H9 (cell line): ENCODE results near the gene CAVIN2. TPM values are rescaled to one million over a fixed set of nuclear protein-coding genes. Genes with fewer than 3 reads are reported as not detected.

ENCODE experiments used
- DNase-seq: peaks from one replicate; pipeline ENCODE4 v3.0.0-alpha.2; 2017
- H2AFZ ChIP-seq: one replicate; pipeline ENCODE4 v1.6.1; 2013; ENCODE audit warnings: mild to moderate bottlenecking, low read length, control low read depth, moderate library complexity
- H2AK5ac ChIP-seq: 2 replicates; pipeline ENCODE4 v1.6.1; 2013; ENCODE audit warnings: low read length, control low read depth, mixed read lengths; ENCODE audit not compliant: insufficient read length
- H2BK120ac ChIP-seq: one replicate; pipeline ENCODE4 v1.6.1; 2013; ENCODE audit warnings: low read depth, mild to moderate bottlenecking, low read length, control low read depth, inconsistent platforms; ENCODE audit not compliant: poor library complexity, severe bottlenecking
- H2BK12ac ChIP-seq: 2 replicates; pipeline ENCODE4 v1.6.1; 2013; ENCODE audit warnings: low read length, control low read depth, mixed read lengths, low read depth; ENCODE audit not compliant: insufficient read length
- H2BK15ac ChIP-seq: 2 replicates; pipeline ENCODE4 v1.6.1; 2013; ENCODE audit warnings: low read depth, low read length, control low read depth
- H2BK20ac ChIP-seq: one replicate; pipeline ENCODE4 v1.6.1; 2013; ENCODE audit warnings: low read depth, mild to moderate bottlenecking, low read length, control low read depth, inconsistent platforms; ENCODE audit not compliant: poor library complexity, severe bottlenecking
- H2BK5ac ChIP-seq: 2 replicates; pipeline ENCODE4 v1.6.1; 2013; ENCODE audit warnings: low read length, control low read depth, mixed read lengths; ENCODE audit not compliant: insufficient read length
- H3K14ac ChIP-seq: 2 replicates; pipeline ENCODE4 v1.6.1; 2013; ENCODE audit warnings: low read length, control low read depth; ENCODE audit not compliant: insufficient read depth
- H3K18ac ChIP-seq: 2 replicates; pipeline ENCODE4 v1.6.1; 2013; ENCODE audit warnings: low read depth, mild to moderate bottlenecking, mixed read lengths, low read length, control low read depth; ENCODE audit not compliant: insufficient read length
- H3K23ac ChIP-seq: 2 replicates; pipeline ENCODE4 v1.6.1; 2013; ENCODE audit warnings: low read length, control low read depth, mixed read lengths, low read depth; ENCODE audit not compliant: insufficient read length
- H3K23me2 ChIP-seq: 2 replicates; pipeline ENCODE4 v1.6.1; 2013; ENCODE audit warnings: low read depth, mild to moderate bottlenecking, mixed read lengths, low read length, control low read depth; ENCODE audit not compliant: insufficient read length, poor library complexity, severe bottlenecking
- H3K27ac ChIP-seq: 2 replicates; pipeline ENCODE4 v1.5.1; 2013; ENCODE audit warnings: low read length, control low read depth, mixed read lengths, low read depth; ENCODE audit not compliant: insufficient read length
- H3K27me3 ChIP-seq: 2 replicates; pipeline ENCODE4 v1.6.1; 2013; ENCODE audit warnings: low read length, control low read depth, inconsistent platforms; ENCODE audit not compliant: insufficient read depth
- H3K4ac ChIP-seq: 2 replicates; pipeline ENCODE4 v1.6.1; 2013; ENCODE audit warnings: low read depth, mild to moderate bottlenecking, control low read depth, inconsistent platforms, low read length, moderate library complexity
- H3K4me1 ChIP-seq: 2 replicates; pipeline ENCODE4 v1.6.1; 2013; ENCODE audit warnings: low read length, control low read depth, inconsistent platforms; ENCODE audit not compliant: insufficient read depth
- H3K4me2 ChIP-seq: 2 replicates; pipeline ENCODE4 v1.6.1; 2013; ENCODE audit warnings: low read length, control low read depth, mixed read lengths; ENCODE audit not compliant: insufficient read length, insufficient read depth
- H3K56ac ChIP-seq: 2 replicates; pipeline ENCODE4 v1.6.1; 2013; ENCODE audit warnings: low read depth, mild to moderate bottlenecking, mixed read lengths, low read length, control low read depth; ENCODE audit not compliant: insufficient read length
- H3K79me1 ChIP-seq: 2 replicates; pipeline ENCODE4 v1.6.1; 2013; ENCODE audit warnings: low read depth, mild to moderate bottlenecking, moderate library complexity, low read length, control low read depth, inconsistent platforms; ENCODE audit not compliant: insufficient read depth, poor library complexity, severe bottlenecking
- H3K79me2 ChIP-seq: 2 replicates; pipeline ENCODE4 v1.6.1; 2013; ENCODE audit warnings: low read length, control low read depth, inconsistent platforms; ENCODE audit not compliant: insufficient read depth
- H3K9ac ChIP-seq: 2 replicates; pipeline ENCODE4 v1.6.1; 2013; ENCODE audit warnings: low read length, control low read depth, mixed read lengths; ENCODE audit not compliant: insufficient read length; ENCODE audit errors: extremely low read depth
- H3K9me3 ChIP-seq: one replicate; pipeline ENCODE4 v1.6.1; 2013; ENCODE audit warnings: low read depth, low read length, inconsistent platforms; ENCODE audit not compliant: control insufficient read depth
- H3T11ph ChIP-seq: one replicate; pipeline ENCODE4 v1.6.1; 2013; ENCODE audit warnings: mild to moderate bottlenecking, low read length, control low read depth, inconsistent platforms
- H4K20me1 ChIP-seq: one replicate; pipeline ENCODE4 v1.6.1; 2013; ENCODE audit not compliant: control insufficient read depth, insufficient read length, insufficient read depth
- H4K5ac ChIP-seq: 2 replicates; pipeline ENCODE4 v1.6.1; 2013; ENCODE audit warnings: low read depth, mild to moderate bottlenecking, mixed read lengths, low read length, control low read depth; ENCODE audit not compliant: insufficient read length
- H4K8ac ChIP-seq: replicated peaks from 2 replicates; pipeline ENCODE4 v1.6.1; 2013; ENCODE audit warnings: low read length, control low read depth, mixed read lengths, low read depth; ENCODE audit not compliant: insufficient read length
- H4K91ac ChIP-seq: 2 replicates; pipeline ENCODE4 v1.6.1; 2013; ENCODE audit warnings: low read depth, mild to moderate bottlenecking, moderate library complexity, mixed read lengths, low read length, control low read depth; ENCODE audit not compliant: insufficient read length
- H3K27ac Mint-ChIP-seq, 3 experiments: 2 replicates in 2 of 3; 3 replicates in 1 of 3; pipeline ENCODE4 v1.8.0; 2020 to 2021; ENCODE audit warnings: mixed read lengths in 3 of 3, mild to moderate bottlenecking in 1 of 3, moderate library complexity in 1 of 3
- H3K27me3 Mint-ChIP-seq: 2 replicates; pipeline ENCODE4 v1.8.0; 2021; ENCODE audit warnings: low read depth, mild to moderate bottlenecking, moderate library complexity, mixed read lengths
- H3K36me3 Mint-ChIP-seq, 3 experiments: 2 replicates in 2 of 3; 3 replicates in 1 of 3; pipeline ENCODE4 v1.8.0; 2020 to 2021; ENCODE audit warnings: low read depth in 3 of 3, mixed read lengths in 3 of 3; ENCODE audit not compliant: insufficient read depth in 1 of 3
- H3K4me1 Mint-ChIP-seq, 2 experiments: 2 replicates each; pipeline ENCODE4 v1.8.0; 2020; ENCODE audit warnings: mixed read lengths in 2 of 2
- H3K4me3 Mint-ChIP-seq, 2 experiments: 2 replicates in 1 of 2; 3 replicates in 1 of 2; pipeline ENCODE4 v1.8.0; 2020 to 2021; ENCODE audit warnings: mild to moderate bottlenecking in 2 of 2, mixed read lengths in 2 of 2, moderate library complexity in 1 of 2
- H3K9me3 Mint-ChIP-seq, 2 experiments: 2 replicates in 1 of 2; 3 replicates in 1 of 2; pipeline ENCODE4 v1.8.0; 2020; ENCODE audit warnings: mild to moderate bottlenecking in 2 of 2, mixed read lengths in 2 of 2, moderate library complexity in 1 of 2
- WGBS: extraction: QIAGEN DNeasy Blood & Tissue Kit; methylation state at CpG from one replicate; pipeline ENCODE4 v1.1.7; 2013; ENCODE audit warnings: missing lambda C conversion rate, low lambda C conversion rate, mixed read lengths; ENCODE audit not compliant: insufficient read length; ENCODE audit errors: extremely low coverage; 5-methylcytosine and 5-hydroxymethylcytosine counted together
- total RNA-seq: library from RNA; stranded (reverse); gene quantifications from 2 replicates; pipeline ENCODE4 v1.2.1, GENCODE V29; 2021
- TF ChIP-seq, protein P1 (sequence below): fragments of 200-600 bp; sonication (generic); conservative IDR thresholded peaks from 3 replicates; pipeline ENCODE4 v1.8.0; 2021; ENCODE audit warnings: antibody characterized with exemption, mild to moderate bottlenecking

CAVIN2 gene
- total RNA-seq, 1 experiment from 2014 or later: not detected

DNA sequence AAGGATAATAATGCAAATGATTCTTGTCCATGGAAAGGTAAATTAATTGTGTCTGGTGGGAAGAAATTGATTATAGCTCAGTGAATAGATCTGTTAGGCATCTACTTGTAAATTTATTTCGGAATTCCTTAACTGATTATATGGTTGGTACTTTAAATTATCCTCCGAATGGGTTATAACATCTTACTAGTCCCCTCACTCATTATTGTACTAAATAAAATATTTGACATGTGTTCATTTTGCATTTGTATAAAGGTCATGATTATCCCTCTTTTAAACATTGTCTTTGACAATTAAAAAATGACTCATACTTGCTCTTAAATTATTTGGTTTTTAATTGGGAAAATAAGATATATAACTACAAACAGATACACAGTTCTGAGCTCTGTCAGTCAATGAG lies 47.4 kb downstream of the CAVIN2 start:
- Histone ChIP-seq H3K56ac (no peak overlapping the region), H3K27me3 (no peaks in the 10 kb centered on the region), H2BK20ac (no peak overlapping the region), H3K79me1 (no peaks in the 10 kb centered on the region), H4K20me1 (no peaks in the 10 kb centered on the region), H2BK15ac (no peak overlapping the region), H2BK12ac (no peak overlapping the region), H4K5ac (no peak overlapping the region), H3T11ph (no peak overlapping the region), H3K14ac (no peak overlapping the region), H3K18ac (no peak overlapping the region), H3K4me1 (no peaks in the 10 kb centered on the region), H2AFZ (no peak overlapping the region), H3K9ac (no peak overlapping the region), H2AK5ac (no peak overlapping the region), H2BK120ac (no peak overlapping the region), H4K8ac (no peak overlapping the region), H3K9me3 (no peaks in the 10 kb centered on the region), H3K27ac (no peak overlapping the region), H2BK5ac (no peak overlapping the region), H3K4me2 (no peak overlapping the region), H3K23ac (no peak overlapping the region), H4K91ac (no peak overlapping the region), H3K23me2 (no peaks in the 10 kb centered on the region), H3K79me2 (no peaks in the 10 kb centered on the region), H3K4ac (no peak overlapping the region)
- no peaks in the 10 kb centered on the region for H3K27me3 Mint-ChIP-seq
- no peak overlapping the region for H3K4me3 Mint-ChIP-seq
- DNase-seq: no peak
- H3K9me3 Mint-ChIP-seq: no peaks in the 10 kb centered on the region; a peak in 3 of 5 replicates
- no CpG with 5 or more reads among the region's 2 CpGs for WGBS
- H3K27ac Mint-ChIP-seq: no peak overlapping the region
- no peaks in the 10 kb centered on the region for H3K36me3 Mint-ChIP-seq
- H3K4me1 Mint-ChIP-seq: no peaks in the 10 kb centered on the region
- TF ChIP-seq, protein P1, sequence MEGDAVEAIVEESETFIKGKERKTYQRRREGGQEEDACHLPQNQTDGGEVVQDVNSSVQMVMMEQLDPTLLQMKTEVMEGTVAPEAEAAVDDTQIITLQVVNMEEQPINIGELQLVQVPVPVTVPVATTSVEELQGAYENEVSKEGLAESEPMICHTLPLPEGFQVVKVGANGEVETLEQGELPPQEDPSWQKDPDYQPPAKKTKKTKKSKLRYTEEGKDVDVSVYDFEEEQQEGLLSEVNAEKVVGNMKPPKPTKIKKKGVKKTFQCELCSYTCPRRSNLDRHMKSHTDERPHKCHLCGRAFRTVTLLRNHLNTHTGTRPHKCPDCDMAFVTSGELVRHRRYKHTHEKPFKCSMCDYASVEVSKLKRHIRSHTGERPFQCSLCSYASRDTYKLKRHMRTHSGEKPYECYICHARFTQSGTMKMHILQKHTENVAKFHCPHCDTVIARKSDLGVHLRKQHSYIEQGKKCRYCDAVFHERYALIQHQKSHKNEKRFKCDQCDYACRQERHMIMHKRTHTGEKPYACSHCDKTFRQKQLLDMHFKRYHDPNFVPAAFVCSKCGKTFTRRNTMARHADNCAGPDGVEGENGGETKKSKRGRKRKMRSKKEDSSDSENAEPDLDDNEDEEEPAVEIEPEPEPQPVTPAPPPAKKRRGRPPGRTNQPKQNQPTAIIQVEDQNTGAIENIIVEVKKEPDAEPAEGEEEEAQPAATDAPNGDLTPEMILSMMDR: no peak
